ENCODE measurements around the gene MCM7.
A peak's percentile ranks its signal among the peaks of the same experiment; 100 is the strongest.

The MCM7 gene

DNA sequence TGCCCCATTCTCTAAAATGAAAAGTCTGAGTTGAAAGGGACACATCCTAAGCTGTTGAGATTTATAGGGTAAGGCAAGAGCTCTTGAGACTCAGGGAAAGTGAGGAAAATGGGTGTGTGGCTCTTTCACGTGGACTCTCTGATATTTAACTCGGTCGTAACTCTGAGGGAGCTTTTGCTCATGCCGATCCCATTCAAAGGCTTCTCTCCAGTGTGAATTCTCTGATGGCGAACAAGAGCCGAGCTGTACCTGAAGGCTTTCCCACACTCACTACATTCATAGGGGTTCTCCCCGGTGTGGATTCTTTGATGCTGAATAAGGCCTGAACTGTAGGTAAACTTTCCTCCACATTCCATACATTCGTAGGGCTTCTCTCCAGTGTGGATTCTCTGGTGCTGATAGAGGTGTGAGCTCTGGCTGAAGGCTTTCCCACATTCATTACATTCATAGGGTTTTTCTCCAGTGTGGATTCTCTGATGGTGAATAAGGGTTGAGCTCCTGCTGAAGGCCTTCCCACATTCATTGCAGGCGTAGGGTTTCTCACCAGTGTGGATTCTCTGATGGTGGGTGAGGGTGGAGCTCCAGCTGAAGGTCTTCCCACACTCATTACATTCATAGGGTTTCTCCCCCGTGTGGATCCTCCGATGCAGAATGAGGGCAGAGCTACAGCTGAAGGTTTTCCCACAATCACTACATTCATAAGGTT, 30.0 kb downstream of the MCM7 start:
- peaks cover 18% of the 10 kb centered on the region for H3K9me3 ChIP-seq
- H3K27me3 ChIP-seq, result no peaks in the 10 kb centered on the region
- no peak for TF ChIP-seq CTCF (IDR thresholded peaks at IDR 0.05; ENCODE audit: low read depth, low read length)
- peaks cover 83% of the 10 kb centered on the region for H3K36me3 ChIP-seq
- H3K4me1 ChIP-seq, result no peaks in the 10 kb centered on the region
- DNase-seq, result no peak
- no peak overlapping the region for H3K4me3 ChIP-seq (ENCODE audit: low read depth, low read length)

- H3K36me3 ChIP-seq, result peaks cover 72% of the 10 kb centered on the region
Measured at GRCh38 chr7:100069991-100070390, 31.2 kb downstream of the MCM7 start.

DNA sequence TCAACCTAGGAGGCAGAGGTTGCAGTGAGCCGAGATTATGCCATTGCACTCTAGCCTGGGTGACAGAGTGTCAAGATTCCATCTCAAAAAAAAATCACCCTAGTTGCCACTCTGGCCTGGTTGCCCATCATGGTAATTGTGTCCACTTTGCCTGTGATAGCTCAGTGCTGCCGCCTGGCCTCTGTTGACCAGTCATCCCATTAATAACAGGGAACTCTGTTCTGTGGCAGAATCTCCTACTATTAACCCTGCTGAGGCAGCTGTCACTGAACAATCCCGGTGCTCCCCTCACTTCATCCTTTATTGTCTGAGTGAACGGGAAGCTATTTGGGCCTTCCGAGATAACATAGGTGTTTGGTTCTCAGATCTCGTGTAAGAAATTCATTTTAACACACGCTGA, 34.2 kb downstream of the MCM7 start:
- no peak for TF ChIP-seq CTCF (IDR thresholded peaks at IDR 0.05; ENCODE audit: low read depth, low read length)

More at GRCh38 chr7:100069991-100070390, 31.2 kb downstream of the MCM7 start:
- TF ChIP-seq CTCF (IDR thresholded peaks at IDR 0.05; ENCODE audit: low read depth, low read length), result no peak
- Histone ChIP-seq H3K4me3 (ENCODE audit: low read depth, low read length) (no peak overlapping the region), H3K9me3 (peaks cover 18% of the 10 kb centered on the region), H3K4me1 (peaks cover 5% of the 10 kb centered on the region), H3K27me3 (no peaks in the 10 kb centered on the region)
- no peak for DNase-seq

GRCh38 chr7:100065452-100066186, 35.6 kb downstream of the MCM7 start:
- Histone ChIP-seq H3K4me3 (ENCODE audit: low read depth, low read length) (no peak overlapping the region), H3K27me3 (no peaks in the 10 kb centered on the region), H3K36me3 (peaks cover 48% of the 10 kb centered on the region), H3K4me1 (peaks cover 5% of the 10 kb centered on the region), H3K9me3 (no peaks in the 10 kb centered on the region; the same call in 1 of the 2 replicates)
- peak; percentile 41 for DNase-seq
- no peak for TF ChIP-seq CTCF (IDR thresholded peaks at IDR 0.05; ENCODE audit: low read depth, low read length)

More for the DNA sequence above, 34.2 kb downstream of the MCM7 start:
- Histone ChIP-seq H3K4me3 (ENCODE audit: low read depth, low read length) (no peak overlapping the region), H3K9me3 (peaks cover 11% of the 10 kb centered on the region), H3K36me3 (peaks cover 53% of the 10 kb centered on the region), H3K27me3 (no peaks in the 10 kb centered on the region), H3K4me1 (peaks cover 5% of the 10 kb centered on the region)
- no peak for DNase-seq

DNA sequence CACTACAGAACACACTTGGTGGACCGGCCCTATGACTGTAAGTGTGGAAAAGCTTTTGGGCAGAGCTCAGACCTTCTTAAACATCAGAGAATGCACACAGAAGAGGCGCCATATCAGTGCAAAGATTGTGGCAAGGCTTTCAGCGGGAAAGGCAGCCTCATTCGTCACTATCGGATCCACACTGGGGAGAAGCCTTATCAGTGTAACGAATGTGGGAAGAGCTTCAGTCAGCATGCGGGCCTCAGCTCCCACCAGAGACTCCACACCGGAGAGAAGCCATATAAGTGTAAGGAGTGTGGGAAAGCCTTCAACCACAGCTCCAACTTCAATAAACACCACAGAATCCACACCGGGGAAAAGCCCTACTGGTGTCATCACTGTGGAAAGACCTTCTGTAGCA, 37.0 kb downstream of the MCM7 start:
- Histone ChIP-seq H3K9me3 (no peaks in the 10 kb centered on the region), H3K4me3 (ENCODE audit: low read depth, low read length) (no peak overlapping the region), H3K4me1 (peaks cover 5% of the 10 kb centered on the region), H3K27me3 (no peaks in the 10 kb centered on the region), H3K36me3 (peaks cover 41% of the 10 kb centered on the region)
- no peak for DNase-seq
- TF ChIP-seq CTCF (IDR thresholded peaks at IDR 0.05; ENCODE audit: low read depth, low read length), result no peak

GRCh38 chr7:100063376-100063775, 37.8 kb downstream of the MCM7 start:
- Histone ChIP-seq H3K36me3 (peaks cover 41% of the 10 kb centered on the region), H3K9me3 (no peaks in the 10 kb centered on the region)
- no peak for TF ChIP-seq CTCF (IDR thresholded peaks at IDR 0.05; ENCODE audit: low read depth, low read length)

More at GRCh38 chr7:100063376-100063775, 37.8 kb downstream of the MCM7 start:
- Histone ChIP-seq H3K4me1 (peaks cover 5% of the 10 kb centered on the region), H3K27me3 (no peaks in the 10 kb centered on the region), H3K4me3 (ENCODE audit: low read depth, low read length) (no peak overlapping the region)
- no peak for DNase-seq
